Smooth muscle cell of the brain vasculature (primary cell): ENCODE data around the gene SDK1.

Experiments
- DNase-seq: peaks from one replicate; pipeline ENCODE4 v3.0.0-alpha.2; 2012; ENCODE audit warnings: low read depth, low spot score

The SDK1 gene

GRCh38 chr7:3787717-3788264, 486.7 kb downstream of the SDK1 start:
- no peak for DNase-seq

GRCh38 chr7:3790803-3791202, 489.8 kb downstream of the SDK1 start:
- DNase-seq = no peak

- DNase-seq = no peak
These were observed 490.3 kb downstream of the SDK1 start for GRCh38 chr7:3791327-3791726.

- DNase-seq = no peak
These were observed 494.1 kb downstream of the SDK1 start for GRCh38 chr7:3795141-3795540.

DNA sequence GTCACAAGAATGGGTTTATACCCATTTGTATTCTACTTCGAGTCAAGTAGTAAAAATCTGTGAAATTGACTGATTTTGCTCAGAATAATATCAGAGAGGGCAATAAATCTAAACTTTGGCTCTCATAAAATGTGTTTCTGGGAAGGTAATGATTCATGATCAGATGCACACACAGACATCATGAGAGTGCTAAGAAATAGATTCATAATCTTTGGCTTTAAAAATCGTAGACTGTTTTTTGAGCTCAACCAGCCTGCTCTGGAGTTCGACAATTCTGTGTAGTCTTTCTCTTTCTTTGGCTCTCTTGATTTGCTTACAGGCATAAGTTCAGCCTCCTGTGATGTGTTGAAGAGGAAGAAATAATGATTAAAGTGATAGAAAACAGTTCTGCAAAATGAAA, 494.7 kb downstream of the SDK1 start:
- DNase-seq = no peak

DNA sequence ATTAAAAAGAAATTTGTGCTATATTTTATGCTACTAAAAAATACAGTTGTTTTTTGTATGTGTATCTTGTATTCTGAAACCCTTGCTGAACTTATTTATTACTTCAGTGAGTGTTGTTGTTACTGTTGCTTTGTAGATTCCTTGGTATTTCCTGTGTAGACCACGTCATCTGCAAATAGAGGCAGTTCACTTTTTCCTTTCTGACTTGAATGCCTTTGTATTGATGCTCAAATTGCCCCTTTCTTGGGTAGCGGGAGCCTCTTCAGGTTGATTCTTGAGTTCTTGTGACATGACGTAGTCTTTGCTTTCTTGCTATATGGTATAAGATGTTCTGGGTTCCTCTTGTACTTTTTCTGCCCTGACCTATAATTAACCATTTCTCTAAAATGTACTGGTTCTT, 504.1 kb downstream of the SDK1 start:
- DNase-seq = no peak

DNA sequence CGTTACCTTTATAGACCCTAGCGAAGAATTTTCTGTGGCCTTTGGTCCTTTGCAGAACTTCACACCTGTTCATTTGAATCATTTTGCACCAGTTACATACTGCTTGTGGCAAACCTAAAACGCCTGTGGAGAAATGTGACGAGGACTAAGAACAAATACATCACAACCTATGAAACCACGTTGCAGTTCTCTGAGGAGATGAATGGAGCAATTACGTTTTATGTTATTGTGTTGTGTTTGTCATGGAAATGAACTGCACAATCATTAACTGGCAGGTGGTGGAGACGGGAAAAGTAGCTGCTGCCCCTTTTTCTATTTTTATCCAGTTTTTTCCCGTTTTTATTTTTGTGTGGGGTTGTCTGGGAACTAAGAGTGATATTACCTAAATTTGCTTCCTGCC, 505.5 kb downstream of the SDK1 start:
- DNase-seq = no peak

GRCh38 chr7:3807824-3808223, 506.8 kb downstream of the SDK1 start:
- DNase-seq = no peak

GRCh38 chr7:3821488-3821887, 520.4 kb downstream of the SDK1 start:
- no peak for DNase-seq

DNA sequence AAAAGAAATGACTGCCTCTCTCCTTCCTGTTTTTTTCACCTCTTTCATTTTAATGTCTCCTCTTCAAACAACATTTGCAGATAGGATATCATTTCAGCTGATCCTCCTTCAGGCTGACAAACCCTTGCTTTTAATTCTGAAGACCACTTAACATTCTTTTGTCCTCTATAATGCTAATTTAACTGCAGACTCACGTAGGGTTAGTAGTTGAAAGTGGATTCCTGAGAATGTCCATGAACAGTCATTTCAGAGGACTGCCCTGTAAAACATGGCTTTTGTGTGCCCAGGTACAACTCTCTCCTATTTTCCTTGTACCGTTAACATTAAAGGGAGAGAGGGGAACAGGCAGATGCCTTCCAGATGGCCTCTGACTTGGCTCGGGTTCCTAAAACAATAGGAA, 524.4 kb downstream of the SDK1 start:
- DNase-seq = no peak

GRCh38 chr7:3832199-3832598, 531.1 kb downstream of the SDK1 start:
- no peak for DNase-seq

GRCh38 chr7:3835109-3835508, 534.1 kb downstream of the SDK1 start:
- no peak for DNase-seq

- DNase-seq = no peak
These were observed 535.8 kb downstream of the SDK1 start for GRCh38 chr7:3836855-3837254.

DNA sequence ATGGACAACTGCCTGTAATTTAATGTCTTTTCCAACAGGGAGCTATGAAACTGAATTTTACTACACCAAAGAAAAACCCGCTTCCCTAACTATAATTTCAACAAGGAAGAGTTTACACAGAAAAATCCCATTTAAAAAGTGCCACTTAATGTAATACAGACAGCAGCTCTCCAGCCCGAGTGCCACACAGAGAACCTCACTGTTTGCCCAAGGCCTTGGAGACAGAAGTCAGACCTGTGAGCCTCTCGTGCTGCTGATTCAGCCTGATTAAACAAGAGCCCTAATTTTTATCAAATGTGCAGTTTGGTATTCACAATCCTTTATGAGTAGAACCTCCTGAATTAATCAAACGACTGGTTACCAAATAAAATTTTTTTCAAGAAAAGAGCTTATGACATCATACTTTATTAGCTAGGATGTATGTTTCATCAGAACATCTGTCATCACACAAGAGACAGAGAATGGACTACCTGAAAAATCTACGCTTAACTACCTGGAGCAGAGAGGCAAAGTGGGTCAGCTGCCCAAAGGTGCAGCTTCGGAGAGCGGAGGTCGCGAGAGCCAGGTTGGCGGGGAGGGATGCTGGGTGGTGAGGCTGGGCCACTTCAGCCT, 543.6 kb downstream of the SDK1 start:
- no peak for DNase-seq

DNA sequence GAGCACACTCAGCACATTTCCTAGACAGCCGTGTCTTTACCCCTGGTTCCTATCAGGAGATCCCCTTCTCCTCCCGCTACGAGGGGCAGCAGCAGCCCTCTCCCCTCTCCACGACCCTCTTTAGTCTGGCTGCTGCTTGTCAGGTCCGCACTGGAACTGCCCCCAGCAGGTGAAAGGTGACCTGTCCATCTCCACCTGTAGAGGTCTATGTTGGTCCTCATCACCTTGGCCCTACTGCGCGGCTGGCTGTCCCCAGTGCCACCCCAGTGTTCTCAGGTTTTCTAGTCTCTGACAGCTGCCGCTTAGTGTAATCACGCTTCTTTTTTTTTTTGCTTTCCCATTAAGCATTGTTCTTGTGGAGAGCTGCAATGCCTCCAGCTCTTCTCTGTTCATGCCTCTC, 545.7 kb downstream of the SDK1 start:
- no peak for DNase-seq

DNA sequence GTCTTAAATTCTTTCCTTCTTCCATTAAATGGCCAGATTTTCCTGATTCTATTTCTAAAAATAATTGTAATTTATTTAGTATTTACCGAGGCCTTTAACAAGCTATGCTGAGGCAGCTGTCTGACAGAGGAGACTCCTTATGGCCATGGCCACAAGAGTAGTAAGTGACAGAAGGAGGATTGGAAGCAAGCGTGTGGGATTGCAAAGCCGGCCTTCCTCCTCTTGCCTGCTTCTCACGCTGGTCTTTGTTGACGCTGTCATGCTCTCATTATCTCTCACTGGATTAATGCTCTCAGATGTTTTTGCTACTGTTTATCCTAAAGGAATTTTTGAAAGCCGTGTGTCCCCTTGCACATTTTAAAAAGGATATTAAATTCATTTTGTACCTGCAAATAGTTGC, 546.3 kb downstream of the SDK1 start:
- DNase-seq = no peak

DNA sequence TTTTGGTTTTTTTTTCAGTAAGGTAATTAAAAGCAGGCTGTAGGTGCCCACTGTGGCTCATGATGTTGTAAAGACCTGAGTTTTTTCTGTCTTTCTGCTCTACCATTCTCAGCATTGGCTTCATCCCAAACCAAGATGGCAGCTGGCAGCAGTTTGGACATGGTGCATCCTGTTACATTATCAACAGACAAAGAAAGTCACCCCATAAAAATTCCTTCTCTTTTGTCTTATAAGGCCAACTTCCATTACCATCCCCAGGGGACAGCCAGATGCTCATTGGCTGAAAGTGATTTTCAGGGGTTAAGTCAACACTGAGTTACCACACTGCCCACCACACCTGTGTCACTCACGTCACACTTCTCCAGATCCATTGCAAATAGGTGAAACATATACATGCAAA, 558.4 kb downstream of the SDK1 start:
- DNase-seq = no peak

GRCh38 chr7:3860932-3861331, 559.9 kb downstream of the SDK1 start:
- DNase-seq = no peak

- no peak for DNase-seq
These were observed 560.3 kb downstream of the SDK1 start for GRCh38 chr7:3861386-3861785.

DNA sequence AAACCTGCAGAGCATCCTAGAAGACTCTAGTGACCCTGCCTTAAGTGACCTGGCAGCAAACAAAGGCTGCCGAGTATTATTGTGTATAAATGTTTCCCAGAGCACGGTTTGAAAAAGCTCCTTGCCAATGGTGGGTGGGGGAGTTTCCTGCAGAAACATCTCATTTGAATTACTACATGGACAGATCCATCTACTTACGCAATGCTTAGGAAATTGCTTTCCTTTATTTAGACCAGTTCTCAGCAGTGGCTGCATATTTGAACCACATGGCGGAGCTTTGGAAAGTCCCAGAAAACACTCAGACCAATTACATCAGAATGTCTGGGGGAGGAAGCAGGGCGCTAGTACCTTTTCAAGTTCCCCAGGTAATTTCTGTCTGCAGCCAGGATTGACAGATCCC, 560.9 kb downstream of the SDK1 start:
- peak; percentile 15 for DNase-seq

DNA sequence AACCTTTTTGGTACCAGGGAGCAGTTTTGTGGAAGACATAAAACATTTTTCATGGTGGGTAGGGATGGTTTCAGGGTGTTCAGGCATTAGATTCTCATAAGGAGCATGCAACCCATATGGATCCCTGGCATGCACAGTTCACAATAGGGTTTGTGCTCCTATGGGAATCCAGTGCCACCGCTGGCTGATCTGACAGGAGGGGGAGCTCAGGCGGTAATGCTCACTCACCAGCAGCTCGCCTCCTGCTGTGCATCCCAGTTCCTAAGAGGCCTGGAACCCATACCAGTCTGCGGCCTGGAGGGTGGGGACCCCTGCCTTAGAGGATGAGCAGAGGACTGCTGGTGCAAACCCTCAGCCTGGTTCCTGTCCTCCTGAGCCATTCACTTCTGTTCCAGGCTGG, 561.7 kb downstream of the SDK1 start:
- no peak for DNase-seq

DNA sequence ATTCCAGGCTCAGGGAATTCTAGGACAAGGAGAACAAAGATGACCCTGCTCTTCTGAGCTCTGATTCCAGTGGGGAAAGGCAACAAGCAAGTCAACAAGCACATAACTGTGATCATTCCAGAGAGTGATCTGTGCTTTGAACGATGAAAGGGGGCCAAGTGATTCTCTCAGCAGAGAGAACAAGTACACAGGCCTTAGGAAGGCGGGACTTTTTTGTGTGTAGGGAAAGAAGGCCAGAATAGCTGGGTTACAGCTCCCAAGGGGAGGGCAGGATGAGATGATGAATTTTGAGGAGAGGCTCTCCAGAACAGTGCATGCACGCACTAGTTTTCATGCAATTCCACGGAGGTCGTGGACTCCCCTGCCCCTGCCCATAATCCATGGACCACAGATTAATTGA, 565.2 kb downstream of the SDK1 start:
- DNase-seq = no peak

- no peak for DNase-seq
These were observed 566.8 kb downstream of the SDK1 start for GRCh38 chr7:3867863-3868262.
